AG10803 (cell line): ENCODE results near the gene MLYCD.
"Not testable (repeated sequence)": the region's sequence is repeated elsewhere in the genome, so short reads cannot be mapped to it uniquely, and the experiment has no call there.

Experiments
- DNase-seq: peaks from one replicate; pipeline ENCODE4 v3.0.0; 2010; ENCODE audit warnings: low read depth
- H3K4me3 ChIP-seq: 2 replicates; pipeline ENCODE4 v1.5.1; 2011; ENCODE audit warnings: mild to moderate bottlenecking, low read length, control low read depth
- CTCF ChIP-seq: conservative IDR thresholded peaks from 2 replicates; pipeline ENCODE4 v1.5.1; 2011; ENCODE audit warnings: mild to moderate bottlenecking, low read length, control low read depth, inconsistent platforms

Gene MLYCD

GRCh38 chr16:83940119-83940518 lies 41.2 kb downstream of the MLYCD start:
- TF ChIP-seq CTCF, result no peak
- no peak overlapping the region for H3K4me3 ChIP-seq
- no peak for DNase-seq

GRCh38 chr16:83940630-83941378 lies 41.9 kb downstream of the MLYCD start:
- H3K4me3 ChIP-seq, result no peak overlapping the region
- TF ChIP-seq CTCF, result no peak
- no peak for DNase-seq

GRCh38 chr16:83941546-83941945 lies 42.6 kb downstream of the MLYCD start:
- not testable (repeated sequence) for H3K4me3 ChIP-seq, DNase-seq

GRCh38 chr16:83942074-83942473 lies 43.2 kb downstream of the MLYCD start:
- no peak for TF ChIP-seq CTCF
- DNase-seq, result no peak

GRCh38 chr16:83942815-83943515 lies 44.0 kb downstream of the MLYCD start:
- no peak for TF ChIP-seq CTCF
- H3K4me3 ChIP-seq, result no peak overlapping the region
- no peak for DNase-seq

More at GRCh38 chr16:83942074-83942473, 43.2 kb downstream of the MLYCD start:
- no peak overlapping the region for H3K4me3 ChIP-seq

- no peak for TF ChIP-seq CTCF
- no peak for DNase-seq
- no peak overlapping the region for H3K4me3 ChIP-seq
Measured at GRCh38 chr16:83943516-83944050, 44.7 kb downstream of the MLYCD start.

GRCh38 chr16:83945587-83945986 lies 46.7 kb downstream of the MLYCD start:
- no peak overlapping the region for H3K4me3 ChIP-seq
- no peak for TF ChIP-seq CTCF
- no peak for DNase-seq
